ENCODE results near the gene LMTK3. TPM values are rescaled to one million over a fixed set of nuclear protein-coding genes. Genes with fewer than 3 reads are reported as not detected.

Gene LMTK3
- polyA plus RNA-seq, 1 donor from 2014 or later = 8.1 TPM

DNA sequence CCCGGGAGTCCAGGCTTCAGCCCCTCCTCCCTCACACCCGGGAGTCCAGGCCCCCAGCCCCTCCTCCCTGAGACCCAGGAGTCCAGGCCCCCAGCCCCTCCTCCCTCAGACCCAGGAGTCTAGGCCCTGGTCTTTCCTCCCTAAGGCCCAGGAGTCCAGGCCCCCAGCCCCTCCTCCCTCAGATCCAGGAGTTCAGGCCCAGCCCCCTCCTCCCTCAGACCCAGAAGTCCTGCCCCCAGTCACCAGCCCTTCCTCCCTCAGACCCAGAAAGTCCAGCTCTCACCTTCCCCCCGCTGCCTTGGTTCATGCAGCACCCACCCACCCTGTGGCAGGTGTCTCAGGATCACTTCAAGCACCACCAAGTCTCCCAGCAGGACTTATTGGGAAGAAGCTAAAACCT, 28.3 kb downstream of the LMTK3 start:
- no peaks in the 10 kb centered on the region for H3K79me2 ChIP-seq (replicated peaks; ENCODE audit: insufficient read depth, low read length)
- TF ChIP-seq, protein P1, sequence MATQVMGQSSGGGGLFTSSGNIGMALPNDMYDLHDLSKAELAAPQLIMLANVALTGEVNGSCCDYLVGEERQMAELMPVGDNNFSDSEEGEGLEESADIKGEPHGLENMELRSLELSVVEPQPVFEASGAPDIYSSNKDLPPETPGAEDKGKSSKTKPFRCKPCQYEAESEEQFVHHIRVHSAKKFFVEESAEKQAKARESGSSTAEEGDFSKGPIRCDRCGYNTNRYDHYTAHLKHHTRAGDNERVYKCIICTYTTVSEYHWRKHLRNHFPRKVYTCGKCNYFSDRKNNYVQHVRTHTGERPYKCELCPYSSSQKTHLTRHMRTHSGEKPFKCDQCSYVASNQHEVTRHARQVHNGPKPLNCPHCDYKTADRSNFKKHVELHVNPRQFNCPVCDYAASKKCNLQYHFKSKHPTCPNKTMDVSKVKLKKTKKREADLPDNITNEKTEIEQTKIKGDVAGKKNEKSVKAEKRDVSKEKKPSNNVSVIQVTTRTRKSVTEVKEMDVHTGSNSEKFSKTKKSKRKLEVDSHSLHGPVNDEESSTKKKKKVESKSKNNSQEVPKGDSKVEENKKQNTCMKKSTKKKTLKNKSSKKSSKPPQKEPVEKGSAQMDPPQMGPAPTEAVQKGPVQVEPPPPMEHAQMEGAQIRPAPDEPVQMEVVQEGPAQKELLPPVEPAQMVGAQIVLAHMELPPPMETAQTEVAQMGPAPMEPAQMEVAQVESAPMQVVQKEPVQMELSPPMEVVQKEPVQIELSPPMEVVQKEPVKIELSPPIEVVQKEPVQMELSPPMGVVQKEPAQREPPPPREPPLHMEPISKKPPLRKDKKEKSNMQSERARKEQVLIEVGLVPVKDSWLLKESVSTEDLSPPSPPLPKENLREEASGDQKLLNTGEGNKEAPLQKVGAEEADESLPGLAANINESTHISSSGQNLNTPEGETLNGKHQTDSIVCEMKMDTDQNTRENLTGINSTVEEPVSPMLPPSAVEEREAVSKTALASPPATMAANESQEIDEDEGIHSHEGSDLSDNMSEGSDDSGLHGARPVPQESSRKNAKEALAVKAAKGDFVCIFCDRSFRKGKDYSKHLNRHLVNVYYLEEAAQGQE (IDR thresholded peaks at IDR 0.05; ENCODE audit: borderline replicate concordance) = no peak
- TF ChIP-seq SMC3 (conservative IDR thresholded peaks at IDR 0.05; ENCODE audit: poor library complexity) (no peak), EZH2 (IDR thresholded peaks at IDR 0.05; ENCODE audit: borderline replicate concordance, insufficient read depth, low read length, poor library complexity, severe bottlenecking) (no peak), POLR2AphosphoS5 (IDR thresholded peaks at IDR 0.05) (peak; percentile 17)
- no peak overlapping the region for H3K4me3 ChIP-seq (ENCODE audit: low read length)
- no peaks in the 10 kb centered on the region for H3K27me3 ChIP-seq (ENCODE audit: insufficient read depth, low read depth, low read length)
- H3K9me3 ChIP-seq (ENCODE audit: low read length) = no peaks in the 10 kb centered on the region
- H4K20me1 ChIP-seq (ENCODE audit: insufficient read depth) = no peaks in the 10 kb centered on the region
- H3F3A ChIP-seq (ENCODE audit: insufficient read depth, low read length, poor library complexity, severe bottlenecking) = no peaks in the 10 kb centered on the region
- H2AFZ ChIP-seq (ENCODE audit: low read depth, low read length) = no peak overlapping the region
- H3K9ac ChIP-seq (ENCODE audit: low read length) = no peak overlapping the region
- no peaks in the 10 kb centered on the region for H3K9me2 ChIP-seq (ENCODE audit: insufficient read depth, low read length)
- no peak overlapping the region for H3K27ac ChIP-seq (ENCODE audit: low read length)
- no peak overlapping the region for H3K4me2 ChIP-seq (ENCODE audit: low read length)
- no peaks in the 10 kb centered on the region for H3K36me3 ChIP-seq (ENCODE audit: insufficient read depth, low read length)

DNA sequence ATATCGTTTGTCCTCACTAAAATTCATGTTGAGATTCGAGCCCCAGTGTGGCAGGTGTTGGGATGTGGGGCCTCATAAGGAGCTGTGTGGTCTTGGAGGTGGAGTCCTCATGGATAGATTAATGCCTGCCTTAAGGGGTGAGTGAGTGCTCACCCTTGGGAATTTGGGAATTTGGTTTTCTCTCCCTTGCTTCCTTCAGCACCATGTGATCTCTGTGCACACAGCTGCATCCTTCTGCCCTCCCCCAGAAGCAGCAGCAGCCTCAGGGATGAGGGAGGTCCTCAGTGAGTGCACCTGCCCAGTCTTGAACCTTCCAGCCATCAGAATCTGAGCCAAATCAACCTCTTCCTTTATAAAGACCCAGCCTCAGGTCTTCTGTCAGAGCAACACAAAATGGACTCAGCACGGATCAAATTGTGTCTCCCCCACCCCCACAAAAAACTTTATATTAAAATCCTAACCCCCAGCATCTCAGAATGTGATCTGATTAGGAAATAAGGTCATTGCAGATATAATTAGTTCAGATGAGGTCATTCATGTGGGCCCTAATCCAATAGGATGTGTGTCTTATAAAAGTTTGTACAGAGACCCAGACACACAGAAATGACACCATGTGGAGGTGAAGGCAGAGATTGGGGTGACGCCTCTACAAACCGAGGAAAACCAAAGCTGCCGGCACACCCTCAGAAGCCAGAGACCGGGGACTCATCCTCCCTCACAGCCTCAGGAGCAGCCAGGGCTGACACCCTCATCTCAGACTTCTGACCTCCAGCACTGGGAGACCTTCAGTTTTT, 29.6 kb downstream of the LMTK3 start:
- no peak overlapping the region for H3K4me2 ChIP-seq (ENCODE audit: low read length)

DNA sequence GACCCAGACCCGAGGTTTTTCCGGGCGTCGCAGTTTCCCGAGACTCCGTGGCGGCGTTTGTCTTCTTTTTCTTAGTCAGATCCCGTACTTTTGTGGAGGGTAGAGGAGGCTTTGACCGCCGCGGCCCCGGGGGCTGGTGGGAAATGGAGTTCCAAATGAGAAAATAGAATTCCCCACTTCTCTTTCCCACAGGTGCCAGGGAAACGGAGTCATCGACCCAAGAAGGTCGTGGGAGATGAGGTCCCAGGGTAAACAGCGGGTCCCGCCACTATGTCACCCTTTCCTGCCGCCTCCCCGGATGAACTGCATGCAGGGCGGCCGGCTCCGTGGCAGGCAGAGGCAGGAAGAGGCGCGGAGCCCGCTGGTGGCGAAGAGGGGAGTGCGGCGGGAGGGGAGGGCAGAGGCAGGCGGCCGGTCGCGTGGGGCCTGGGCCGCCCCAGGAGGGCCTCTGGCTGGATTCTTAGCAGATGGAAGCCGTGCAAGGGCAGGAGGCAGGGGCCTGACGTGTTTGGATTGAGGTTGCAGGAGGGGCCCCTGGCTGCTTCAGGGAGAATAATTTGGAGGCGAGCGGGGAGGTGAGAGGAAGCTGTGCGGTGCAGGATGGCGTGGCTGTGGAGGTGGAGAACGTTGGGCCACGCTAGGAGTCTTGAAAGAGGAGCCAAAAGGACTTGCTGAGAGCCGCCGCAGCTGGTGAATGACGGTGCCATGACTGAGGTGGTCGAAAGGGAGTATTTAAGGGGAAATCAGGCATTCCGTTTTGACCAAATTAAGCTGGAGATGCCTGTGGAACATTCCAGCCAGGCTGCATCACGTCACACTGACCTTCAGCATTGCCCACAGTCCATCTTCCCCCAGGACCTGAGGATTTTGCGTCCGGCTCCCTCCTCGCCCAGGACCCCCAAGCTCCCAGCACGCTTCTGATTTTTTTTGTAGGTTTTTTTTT, 30.8 kb downstream of the LMTK3 start:
- H3K36me3 ChIP-seq (ENCODE audit: insufficient read depth, low read length) = no peaks in the 10 kb centered on the region
- no peak overlapping the region for H3K9ac ChIP-seq (ENCODE audit: low read length)
- no peaks in the 10 kb centered on the region for H4K20me1 ChIP-seq (ENCODE audit: insufficient read depth)
- TF ChIP-seq POLR2AphosphoS5 (IDR thresholded peaks at IDR 0.05) (peak; percentile 19), EZH2 (IDR thresholded peaks at IDR 0.05; ENCODE audit: borderline replicate concordance, insufficient read depth, low read length, poor library complexity, severe bottlenecking) (no peak)
- TF ChIP-seq, protein P1 (IDR thresholded peaks at IDR 0.05; ENCODE audit: borderline replicate concordance) = no peak
- no peaks in the 10 kb centered on the region for H3K79me2 ChIP-seq (replicated peaks; ENCODE audit: insufficient read depth, low read length)
- H3K27me3 ChIP-seq (ENCODE audit: insufficient read depth, low read depth, low read length) = no peaks in the 10 kb centered on the region
- no peaks in the 10 kb centered on the region for H3F3A ChIP-seq (ENCODE audit: insufficient read depth, low read length, poor library complexity, severe bottlenecking)
- H2AFZ ChIP-seq (ENCODE audit: low read depth, low read length) = no peak overlapping the region
- no peak overlapping the region for H3K4me2 ChIP-seq (ENCODE audit: low read length)
- no peaks in the 10 kb centered on the region for H3K9me2 ChIP-seq (ENCODE audit: insufficient read depth, low read length)
- no peak overlapping the region for H3K27ac ChIP-seq (ENCODE audit: low read length)
- H3K4me3 ChIP-seq (ENCODE audit: low read length) = no peak overlapping the region
- H3K9me3 ChIP-seq (ENCODE audit: low read length) = no peaks in the 10 kb centered on the region

More for the DNA sequence above, 29.6 kb downstream of the LMTK3 start:
- H3K27ac ChIP-seq (ENCODE audit: low read length) = no peak overlapping the region
- H3F3A ChIP-seq (ENCODE audit: insufficient read depth, low read length, poor library complexity, severe bottlenecking) = no peaks in the 10 kb centered on the region
- no peaks in the 10 kb centered on the region for H3K79me2 ChIP-seq (replicated peaks; ENCODE audit: insufficient read depth, low read length)
- H3K36me3 ChIP-seq (ENCODE audit: insufficient read depth, low read length) = no peaks in the 10 kb centered on the region
- TF ChIP-seq TAF1 (IDR thresholded peaks at IDR 0.05; ENCODE audit: low read depth) = no peak
- TF ChIP-seq RAD21 (conservative IDR thresholded peaks at IDR 0.05) = no peak
- no peak for TF ChIP-seq MXI1 (conservative IDR thresholded peaks at IDR 0.05; ENCODE audit: poor library complexity, severe bottlenecking)
- TF ChIP-seq EZH2 (IDR thresholded peaks at IDR 0.05; ENCODE audit: borderline replicate concordance, insufficient read depth, low read length, poor library complexity, severe bottlenecking) = no peak
- H3K4me3 ChIP-seq (ENCODE audit: low read length) = no peak overlapping the region
- no peaks in the 10 kb centered on the region for H4K20me1 ChIP-seq (ENCODE audit: insufficient read depth)
- H3K9ac ChIP-seq (ENCODE audit: low read length) = no peak overlapping the region
- H2AFZ ChIP-seq (ENCODE audit: low read depth, low read length) = no peak overlapping the region
- no peaks in the 10 kb centered on the region for H3K9me2 ChIP-seq (ENCODE audit: insufficient read depth, low read length)
- no peaks in the 10 kb centered on the region for H3K9me3 ChIP-seq (ENCODE audit: low read length)
- H3K27me3 ChIP-seq (ENCODE audit: insufficient read depth, low read depth, low read length) = no peaks in the 10 kb centered on the region
